Kidney epithelial cell (primary cell): ENCODE measurements around the gene MXD1. TPM values are rescaled to one million over a fixed set of nuclear protein-coding genes. Genes with fewer than 3 reads are reported as not detected.

Experiments
- DNase-seq: peaks from one replicate; pipeline ENCODE4 v3.0.0-alpha.2; 2010; ENCODE audit warnings: low read depth
- H3K27me3 ChIP-seq: 2 replicates; pipeline ENCODE4 v1.6.0; 2011; ENCODE audit warnings: low read length; ENCODE audit not compliant: control insufficient read depth, insufficient read depth
- H3K36me3 ChIP-seq: 2 replicates; pipeline ENCODE4 v1.5.1; 2011; ENCODE audit warnings: low read length; ENCODE audit not compliant: control insufficient read depth, insufficient read depth
- H3K4me3 ChIP-seq: 2 replicates; pipeline ENCODE4 v1.5.1; 2011; ENCODE audit warnings: low read depth, mild to moderate bottlenecking, control low read depth, low read length
- CTCF ChIP-seq: IDR thresholded peaks from 2 replicates; pipeline ENCODE4 v1.5.1; 2011; ENCODE audit warnings: mild to moderate bottlenecking, moderate library complexity, low read length, control low read depth, inconsistent platforms; ENCODE audit not compliant: insufficient read depth, poor library complexity, severe bottlenecking
- total RNA-seq: library from RNA; depleted of rRNA; stranded (reverse); fragments of >200 nt; gene quantifications from 2 replicates; pipeline ENCODE4 v1.2.3, GENCODE V29; 2015

MXD1 gene
- total RNA-seq, 1 donor from 2014 or later: 14.4 TPM

GRCh38 chr2:69985216-69985615 lies 70.3 kb downstream of the MXD1 start:
- TF ChIP-seq CTCF: no peak
- no peak overlapping the region for H3K4me3 ChIP-seq
- H3K27me3 ChIP-seq: no peaks in the 10 kb centered on the region
- no peak for DNase-seq
- H3K36me3 ChIP-seq: no peaks in the 10 kb centered on the region

DNA sequence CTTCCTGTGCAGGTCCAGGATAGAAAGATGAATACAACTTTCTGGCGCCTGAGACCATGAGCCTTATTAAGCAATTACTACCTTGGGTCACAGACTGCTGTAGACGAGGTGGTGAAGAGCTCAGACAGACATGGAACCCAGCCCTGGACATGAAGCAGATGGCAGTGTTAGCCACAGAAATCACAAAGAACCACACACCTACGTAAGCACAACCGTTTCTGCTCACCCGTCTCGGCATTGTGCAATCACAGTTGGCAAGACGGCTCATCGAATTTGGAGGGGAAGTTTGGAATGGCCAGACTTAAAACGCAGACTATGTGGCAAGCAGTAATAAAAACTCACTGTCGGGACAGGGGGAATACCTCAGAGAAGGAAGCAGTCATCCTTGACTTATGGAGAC lies 70.8 kb downstream of the MXD1 start:
- H3K27me3 ChIP-seq: no peaks in the 10 kb centered on the region
- no peak for DNase-seq
- no peaks in the 10 kb centered on the region for H3K36me3 ChIP-seq
- no peak overlapping the region for H3K4me3 ChIP-seq
- no peak for TF ChIP-seq CTCF

- Histone ChIP-seq H3K4me3 (no peak overlapping the region), H3K27me3 (no peaks in the 10 kb centered on the region), H3K36me3 (no peaks in the 10 kb centered on the region)
- DNase-seq: no peak
- no peak for TF ChIP-seq CTCF
These were observed 71.8 kb downstream of the MXD1 start for GRCh38 chr2:69986691-69987090.

- Histone ChIP-seq H3K27me3 (no peaks in the 10 kb centered on the region), H3K4me3 (no peak overlapping the region), H3K36me3 (no peaks in the 10 kb centered on the region)
- TF ChIP-seq CTCF: no peak
- DNase-seq: no peak
These were observed 73.3 kb downstream of the MXD1 start for GRCh38 chr2:69988086-69988635.

DNA sequence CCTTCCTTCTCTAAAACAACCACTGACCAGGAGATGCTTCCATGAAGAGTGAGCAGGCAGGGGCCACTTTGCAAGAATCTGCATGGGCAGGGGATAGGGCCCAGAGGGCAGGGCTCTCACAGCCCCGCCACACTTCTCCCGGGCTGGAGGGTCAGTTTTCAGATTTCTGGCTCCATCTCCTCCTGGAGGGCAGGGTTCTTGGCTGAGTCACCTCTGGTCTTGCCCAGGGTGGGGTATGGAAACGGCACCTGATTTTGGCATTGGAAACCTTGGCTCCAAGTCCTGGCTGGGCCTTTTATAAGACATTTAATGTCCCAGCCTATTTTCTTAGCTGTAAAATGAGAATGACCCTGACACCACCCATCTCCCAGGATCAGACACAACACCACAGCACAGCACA lies 74.1 kb downstream of the MXD1 start:
- Histone ChIP-seq H3K27me3 (no peaks in the 10 kb centered on the region), H3K4me3 (no peak overlapping the region), H3K36me3 (no peaks in the 10 kb centered on the region)
- TF ChIP-seq CTCF: no peak
- no peak for DNase-seq

- no peak for DNase-seq
- TF ChIP-seq CTCF: no peak
- H3K36me3 ChIP-seq: no peaks in the 10 kb centered on the region
- no peak overlapping the region for H3K4me3 ChIP-seq
- no peaks in the 10 kb centered on the region for H3K27me3 ChIP-seq
These were observed 74.7 kb downstream of the MXD1 start for GRCh38 chr2:69989441-69990105.
